Activated CD4-positive, alpha-beta T cell treated with anti-CD3 and anti-CD28 coated beads, Interleukin-2, Interleukin-6, amounts not matched to agents 100 ng/mL and 50 ng/mL, durations not matched to agents 16 hours and 8 hours (primary cell): ENCODE results near the gene CNTFR.

Source experiments
- DNase-seq: peaks from one replicate; pipeline ENCODE4 v3.0.0-alpha.2; 2020

The CNTFR gene

DNA sequence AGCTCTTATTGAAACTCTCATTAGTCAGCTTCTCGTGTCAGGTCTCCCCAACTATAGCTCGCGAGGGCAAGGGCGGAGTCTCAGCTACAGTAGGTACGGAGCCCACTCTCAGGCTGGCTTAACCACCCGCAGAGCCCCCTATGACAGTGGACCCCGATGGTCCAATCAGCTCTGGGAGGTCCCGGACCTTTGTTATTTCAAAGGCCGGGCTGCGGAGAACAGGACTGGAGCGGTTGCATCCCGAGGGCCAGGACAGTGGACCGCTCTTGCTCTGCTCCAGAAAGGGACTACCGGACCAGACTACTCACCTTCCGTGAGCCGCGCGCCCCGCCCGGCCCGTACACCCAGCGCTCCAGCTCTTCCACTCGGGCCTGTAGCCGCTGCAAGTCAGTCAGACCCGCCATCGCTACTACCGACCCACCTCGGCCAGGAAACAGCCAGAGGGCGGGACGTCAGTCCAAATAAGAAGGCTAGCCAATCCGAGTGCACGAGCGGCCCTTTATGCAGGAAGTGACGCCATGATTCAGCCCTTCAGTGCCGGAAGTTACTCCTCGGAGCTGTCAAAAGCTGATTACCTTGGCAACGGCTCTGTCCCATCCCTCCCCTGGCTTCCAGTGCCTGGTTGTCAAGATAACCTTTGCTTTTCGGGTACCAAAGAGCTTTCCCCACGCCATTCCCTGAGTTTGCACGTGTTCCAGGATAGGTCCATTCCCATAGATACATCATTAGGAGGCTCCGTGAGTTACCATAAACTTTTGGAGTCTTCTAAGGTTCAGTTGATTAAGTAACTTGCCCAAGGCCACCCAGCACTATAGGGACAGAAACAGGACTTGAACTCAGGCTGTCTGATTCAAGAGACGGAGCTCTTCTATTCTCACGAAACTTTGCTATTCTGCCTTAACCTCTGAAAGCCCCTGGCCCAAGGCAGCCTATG, 30.8 kb upstream of the CNTFR start, which contains the start of gene DCTN3:
Gene DCTN3, minus strand, starts transcription at position 435 of the 934 bp plus-strand sequence. Its CDS starts 31 bp downstream, at position 404.
- peak; percentile 96 for DNase-seq

DNA sequence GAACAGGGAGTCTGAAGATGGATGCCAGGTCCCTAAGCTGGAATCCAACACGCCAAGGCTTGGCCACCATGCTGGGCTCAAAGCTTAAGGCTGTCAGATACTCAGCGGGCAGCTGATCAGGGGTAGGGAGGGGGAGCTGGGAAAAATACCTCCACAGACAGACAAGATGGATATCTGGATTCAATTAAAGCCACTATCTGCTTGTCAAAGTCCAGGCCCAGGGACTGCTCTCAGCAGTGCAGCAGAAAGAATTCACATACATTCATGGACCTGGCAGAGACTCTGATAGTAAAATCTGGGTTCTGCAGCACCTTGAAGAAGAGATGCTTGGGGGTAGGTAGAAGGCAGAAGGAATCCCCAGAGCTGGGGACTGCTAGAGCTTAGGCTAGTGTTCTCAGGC, 25.6 kb upstream of the CNTFR start:
- no peak for DNase-seq

DNA sequence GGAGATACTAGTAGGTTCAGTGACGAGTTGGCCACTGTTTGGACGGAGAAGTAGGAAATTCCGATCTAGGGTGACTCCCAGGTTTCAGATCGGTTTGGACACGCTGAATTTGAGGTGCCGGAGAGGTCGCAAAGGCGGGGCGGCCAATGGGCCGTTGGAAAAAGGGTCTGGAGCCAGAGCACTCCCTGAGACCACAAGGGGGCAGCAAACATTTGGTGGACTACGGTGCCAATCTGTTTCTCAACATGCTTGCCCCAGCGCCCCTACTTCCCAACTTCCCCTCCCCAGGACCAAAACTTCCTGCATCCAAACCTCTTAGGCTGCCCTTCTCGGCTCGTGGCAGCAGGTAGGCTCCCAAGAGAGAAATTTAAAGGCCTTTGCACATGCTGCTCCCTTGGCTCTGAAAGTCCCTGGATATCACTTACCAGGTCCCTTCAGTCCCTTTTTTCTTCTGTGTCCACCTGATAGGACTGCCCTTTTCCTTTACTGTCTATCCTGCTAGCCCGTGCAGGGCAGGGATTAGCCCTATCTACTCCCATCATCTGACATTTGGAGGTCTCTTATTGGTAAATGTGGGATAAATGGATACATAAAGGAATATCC, 23.4 kb upstream of the CNTFR start:
- DNase-seq = peak; percentile 87

DNA sequence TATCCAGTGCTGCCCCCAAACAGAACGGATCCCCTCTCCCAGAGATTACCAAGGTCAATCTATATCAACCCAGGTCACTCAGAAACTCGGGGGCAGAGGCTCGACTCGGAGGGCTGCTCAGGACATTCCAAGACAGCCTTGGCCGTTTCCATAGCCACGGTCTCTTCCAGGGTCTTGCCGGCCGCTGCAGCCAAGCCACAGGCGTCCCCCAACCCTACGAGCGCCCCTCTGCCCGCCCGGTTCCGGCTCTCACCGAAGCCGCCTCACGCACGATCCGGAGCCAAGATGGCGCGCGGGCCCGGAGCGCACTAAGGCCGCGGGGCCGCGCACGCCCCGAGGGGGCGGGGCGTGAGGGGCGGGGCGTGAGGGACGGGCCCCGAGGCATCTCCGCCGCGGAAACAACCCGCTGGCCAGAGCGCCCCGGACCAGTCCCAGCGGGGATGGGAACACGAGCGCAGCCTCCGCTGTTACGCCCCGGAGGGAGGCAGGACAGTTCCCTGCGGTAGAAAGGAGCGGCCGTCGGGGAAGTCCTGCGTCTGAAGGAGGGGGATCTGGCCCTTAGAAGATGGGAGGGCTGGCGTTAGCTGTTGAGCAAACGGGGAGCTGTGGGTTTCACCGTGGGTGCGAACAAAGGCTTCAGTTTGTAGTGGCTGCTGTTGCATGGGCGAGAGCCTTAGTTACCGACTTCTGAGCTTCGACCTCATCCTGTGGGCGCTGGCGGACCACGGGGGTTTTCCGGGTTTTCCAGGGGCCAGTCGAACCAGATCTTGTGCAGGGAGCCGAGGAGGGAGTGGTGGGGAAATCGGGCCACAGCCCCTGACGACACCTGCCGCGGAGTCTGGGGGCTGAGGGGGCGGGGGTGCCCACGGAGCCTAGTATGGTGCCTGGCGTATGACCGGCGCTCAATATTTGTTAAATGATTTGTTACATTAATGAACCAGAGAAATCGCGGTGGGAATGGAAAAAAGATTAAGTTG, 22.6 kb upstream of the CNTFR start, which contains the start of gene RPP25L:
Gene RPP25L, minus strand, starts transcription at position 287 of the 977 bp plus-strand sequence. CDS start 801 bp downstream, outside the sequence.
- DNase-seq = peak; percentile 90

DNA sequence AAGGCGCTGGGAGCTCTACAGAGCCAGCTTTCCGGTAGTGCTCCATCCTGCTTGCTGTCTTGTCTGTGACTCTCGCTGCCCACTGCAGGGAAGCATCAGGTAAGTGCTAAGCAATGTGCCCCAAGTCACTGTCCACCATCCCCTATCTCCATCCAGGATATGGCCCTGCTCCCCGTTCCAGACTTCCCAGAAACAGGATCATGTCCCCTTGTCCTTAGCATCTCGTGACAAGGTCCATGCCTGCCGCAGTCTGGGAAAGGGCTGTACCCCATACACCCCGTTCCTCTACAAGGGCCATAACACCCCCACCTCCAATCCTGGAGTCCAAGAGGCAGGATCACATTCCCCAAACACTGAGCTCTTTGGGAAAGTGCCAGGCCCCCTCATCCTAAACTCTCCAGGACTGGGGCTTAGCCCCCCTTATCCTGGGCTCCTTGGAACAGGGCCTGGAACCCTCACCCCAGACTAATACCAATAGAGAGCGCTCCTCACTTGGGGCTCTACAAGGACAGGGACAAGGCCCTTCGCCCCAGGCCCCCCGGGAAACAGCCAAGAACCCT, 21.8 kb upstream of the CNTFR start:
- no peak for DNase-seq

DNA sequence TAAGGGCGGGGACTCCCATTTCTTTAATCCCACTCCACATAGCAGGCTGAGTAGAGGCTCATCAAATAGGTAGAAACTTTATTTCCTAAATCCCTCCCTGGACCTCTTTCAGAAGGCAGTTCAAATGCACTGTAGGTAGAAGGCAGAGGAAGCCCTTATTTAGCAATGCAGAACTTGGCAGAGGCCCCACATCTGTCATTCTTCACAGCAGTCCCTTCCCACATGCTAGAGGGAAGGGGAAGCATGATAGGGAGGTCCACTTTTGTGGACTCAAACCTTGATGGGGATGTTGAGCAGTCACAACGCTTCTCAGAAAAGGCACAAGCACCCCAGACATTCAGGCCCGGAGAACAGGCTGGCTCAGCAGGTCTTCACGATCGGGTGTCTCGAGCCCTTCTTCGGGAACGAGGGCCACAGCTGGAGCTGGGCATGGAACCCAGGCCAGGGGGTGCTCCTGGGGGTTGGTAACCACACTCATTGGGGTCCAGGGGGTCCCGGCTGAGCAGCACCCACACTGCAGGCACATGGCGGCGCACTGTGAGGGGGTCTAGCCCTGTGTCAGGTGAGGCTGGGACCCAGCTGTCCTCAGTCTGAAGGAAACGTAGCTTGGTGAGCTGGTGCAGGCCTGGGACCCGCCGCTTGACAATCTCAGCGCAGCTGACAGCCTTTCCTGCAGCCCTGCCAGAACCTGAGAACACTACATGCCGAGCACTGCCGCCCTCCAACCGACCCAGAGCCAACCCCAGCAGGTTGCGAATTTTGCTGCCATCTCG, 21.1 kb upstream of the CNTFR start:
- DNase-seq = no peak

DNA sequence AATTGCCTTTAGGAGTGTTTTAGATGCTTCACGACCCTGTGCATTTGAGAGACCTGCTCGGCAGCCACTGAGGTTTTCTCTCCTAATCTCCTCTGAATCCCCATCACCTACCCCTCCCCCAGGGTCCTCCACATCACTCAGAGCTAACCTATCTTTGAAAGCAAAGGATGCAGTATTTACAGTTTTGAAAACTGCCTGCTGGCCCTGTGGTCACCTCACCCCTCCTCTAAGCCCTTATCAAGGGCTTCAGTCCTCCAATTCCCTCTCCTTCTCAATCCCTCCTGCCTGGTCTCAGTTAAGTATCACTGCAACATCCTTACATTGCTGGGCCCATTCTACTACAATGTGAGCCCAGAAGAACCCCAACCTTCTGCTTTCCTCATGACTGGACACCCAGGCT, 17.8 kb upstream of the CNTFR start:
- no peak for DNase-seq

DNA sequence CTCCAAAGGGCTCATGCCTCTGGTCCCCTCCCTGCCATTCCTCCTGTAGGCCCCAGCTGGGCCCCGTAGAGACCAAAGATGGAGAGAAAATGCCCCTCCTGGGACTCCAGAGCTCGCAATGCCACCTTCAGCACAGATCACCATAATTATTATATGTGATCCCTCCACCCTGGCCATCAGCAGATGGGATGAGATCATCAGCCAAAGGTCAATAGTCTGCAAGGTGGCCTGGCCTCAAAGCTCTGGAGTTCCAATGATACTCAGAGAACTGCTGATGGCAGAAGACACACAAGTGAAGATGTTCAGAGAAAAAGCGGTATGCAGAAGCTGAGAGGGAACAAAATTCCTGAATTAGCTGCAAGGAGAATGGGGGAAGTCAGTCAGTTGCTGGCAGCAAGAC, 17.4 kb upstream of the CNTFR start:
- DNase-seq = no peak

DNA sequence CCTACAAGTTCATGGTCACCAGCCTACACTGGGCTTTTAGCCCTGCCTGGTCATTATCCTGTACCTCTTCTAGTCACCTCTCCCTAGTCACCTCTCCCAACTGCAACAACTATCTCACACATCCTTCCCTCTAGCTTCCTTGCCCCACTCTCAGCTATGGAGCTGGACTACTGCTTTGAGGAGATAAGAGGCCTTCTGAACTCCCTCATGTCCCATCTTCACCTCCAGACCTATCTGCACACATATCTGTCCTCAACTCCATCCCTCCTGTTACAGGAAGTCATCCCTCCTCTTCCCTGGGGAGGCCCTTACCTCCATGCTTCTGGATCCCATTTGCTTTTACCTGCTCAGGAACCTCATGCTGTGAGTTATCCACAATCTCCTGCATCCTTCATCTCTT, 16.7 kb upstream of the CNTFR start:
- no peak for DNase-seq

DNA sequence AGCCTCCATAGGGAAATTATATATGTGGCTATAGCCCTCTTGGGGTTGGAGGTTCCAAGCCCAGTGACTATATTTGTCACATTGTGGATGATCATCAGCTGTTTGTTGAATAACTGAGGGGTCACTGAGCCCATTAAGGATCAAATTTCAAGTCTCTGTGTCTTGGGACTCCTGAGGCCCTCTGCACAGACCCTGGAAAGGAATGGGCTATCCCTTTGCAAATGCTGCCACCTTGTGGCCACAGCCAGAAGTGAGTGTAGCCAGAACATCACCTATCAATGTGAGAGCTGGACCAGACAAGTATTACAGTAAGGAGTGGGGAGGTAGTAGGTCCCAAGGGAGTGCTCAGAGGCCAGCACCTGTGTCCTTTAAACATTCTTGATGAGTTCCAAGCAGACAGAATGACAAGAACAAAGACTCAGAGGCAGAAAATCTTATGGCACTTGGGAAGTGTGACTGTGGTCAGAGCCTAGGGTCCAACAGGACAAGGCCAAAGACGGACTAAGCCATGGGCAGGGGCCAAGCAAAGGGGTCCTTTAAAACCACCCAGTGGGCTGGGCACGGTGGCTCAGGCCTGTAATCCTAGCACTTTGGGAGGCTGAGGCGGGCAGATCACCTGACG, 14.2 kb upstream of the CNTFR start:
- peak; percentile 87 for DNase-seq

DNA sequence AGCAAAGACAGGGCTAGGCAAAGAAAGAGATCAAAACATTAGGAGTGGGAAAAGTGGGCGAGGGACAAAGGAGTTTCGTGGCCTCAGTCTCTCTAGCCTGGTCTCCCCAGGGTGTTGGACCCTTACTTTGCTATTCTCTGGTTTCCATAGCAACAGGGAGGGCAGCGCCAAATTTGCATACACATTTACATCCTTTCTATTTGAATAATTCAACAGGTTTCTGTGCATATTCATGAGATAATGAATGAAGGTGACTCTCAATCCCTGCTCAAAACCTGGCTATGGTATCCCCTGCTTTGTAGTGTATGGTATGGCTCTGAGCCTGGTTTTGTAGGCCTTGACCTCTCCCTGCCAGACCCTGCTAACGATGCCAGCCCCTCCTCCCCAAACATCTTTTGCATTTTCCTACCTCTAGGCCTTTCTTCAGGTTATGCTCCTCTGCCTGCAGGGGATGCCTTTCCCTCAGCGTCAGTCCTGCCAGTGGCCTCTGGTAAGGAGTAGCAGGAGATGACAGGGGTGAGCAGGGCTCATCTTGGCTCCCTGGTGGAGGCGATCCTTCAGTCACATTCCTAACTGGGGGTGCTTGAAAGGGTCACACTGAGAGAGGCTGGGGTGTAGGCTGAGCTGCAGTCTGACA, 12.5 kb upstream of the CNTFR start:
- DNase-seq = no peak

DNA sequence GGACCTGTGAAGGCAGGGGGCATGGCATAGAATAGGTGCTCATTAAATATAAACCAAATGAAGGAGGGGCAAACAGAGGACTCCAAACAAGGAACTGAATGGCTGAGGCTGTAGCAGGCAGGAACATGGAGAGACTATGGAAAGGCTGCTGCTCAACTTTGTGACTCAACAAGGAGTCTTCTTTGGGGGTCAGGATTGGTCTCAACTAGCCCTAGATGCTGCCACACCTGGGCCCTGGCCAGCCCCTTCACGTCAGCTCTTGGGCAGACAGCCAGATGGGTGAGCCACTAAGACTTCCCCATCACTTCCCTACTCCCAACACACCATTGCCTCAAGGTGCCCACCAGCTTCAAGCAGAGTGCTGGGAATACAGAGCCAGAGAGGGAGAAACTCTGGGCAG, 11.4 kb upstream of the CNTFR start:
- no peak for DNase-seq

DNA sequence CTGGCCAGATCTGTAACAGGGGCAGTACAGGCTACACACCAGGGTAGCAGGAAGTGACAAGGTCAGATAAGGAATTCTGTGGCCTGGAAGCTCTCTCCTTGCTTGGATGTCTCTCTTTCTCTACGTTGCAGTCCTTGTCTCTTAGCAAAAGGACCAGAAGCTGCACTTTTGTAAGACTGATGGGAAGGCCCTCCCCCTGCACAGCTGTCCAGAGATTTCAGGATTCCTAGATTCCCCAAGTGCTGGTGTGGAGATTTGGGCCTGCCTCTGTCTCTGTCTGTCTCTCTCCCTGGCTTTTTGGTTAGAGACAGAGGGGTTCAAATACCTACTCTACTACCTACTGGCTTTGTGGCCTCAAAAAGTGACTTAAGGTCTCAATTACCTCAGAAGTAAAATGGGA, 10.0 kb upstream of the CNTFR start:
- no peak for DNase-seq

DNA sequence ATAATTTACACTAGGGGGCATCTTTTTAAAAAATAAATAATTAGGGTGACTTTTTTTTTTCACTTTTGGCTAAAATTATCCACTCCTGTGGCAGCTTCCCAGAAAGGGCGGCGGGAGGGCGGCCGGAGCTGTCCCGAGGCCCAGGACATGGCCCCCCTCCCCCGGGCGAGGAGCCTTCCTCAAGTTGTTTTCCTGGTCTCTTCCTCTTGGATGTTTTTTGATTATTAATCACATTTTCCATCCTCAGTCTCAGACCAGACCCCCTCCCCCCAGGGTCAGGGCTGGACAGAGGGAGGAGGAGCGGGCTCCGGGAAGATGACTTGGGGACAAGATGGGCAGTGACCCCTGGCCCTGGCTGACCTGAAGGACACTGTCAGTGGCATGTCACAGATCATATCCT, 4.7 kb upstream of the CNTFR start:
- DNase-seq = no peak

DNA sequence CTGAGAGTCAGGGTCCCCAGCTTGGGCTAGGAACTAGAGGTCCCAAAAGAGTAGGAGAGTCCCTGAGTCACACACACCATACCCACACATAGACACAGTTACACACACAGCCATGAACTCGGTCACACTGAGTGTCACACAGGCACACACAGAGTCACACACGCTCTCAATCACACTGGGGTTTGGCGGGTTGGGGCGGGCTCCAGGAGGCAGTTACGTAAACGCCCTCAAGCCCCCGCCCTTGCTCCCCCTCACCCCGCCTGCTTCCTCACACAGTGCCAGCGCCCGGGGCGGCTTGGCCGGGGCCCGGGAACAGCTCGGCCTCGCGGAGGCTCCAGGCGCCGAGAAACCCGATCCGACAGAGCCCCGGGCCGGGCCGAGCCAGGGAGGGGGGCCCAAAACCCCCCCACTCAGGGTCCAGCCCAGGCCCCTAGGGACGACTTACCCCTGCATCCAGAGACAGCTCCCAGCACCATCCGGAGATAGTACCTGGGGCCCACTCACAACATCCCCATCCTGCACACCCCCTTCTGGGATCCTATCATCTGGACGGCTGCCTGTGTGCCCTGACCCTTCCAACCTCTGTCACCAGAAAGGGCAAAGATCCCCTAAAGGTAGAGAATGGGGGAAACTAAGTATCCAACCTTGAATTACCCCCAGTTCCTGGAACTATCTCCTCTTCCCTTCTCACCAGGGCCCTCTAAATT, 3.5 kb upstream of the CNTFR start:
- no peak for DNase-seq

DNA sequence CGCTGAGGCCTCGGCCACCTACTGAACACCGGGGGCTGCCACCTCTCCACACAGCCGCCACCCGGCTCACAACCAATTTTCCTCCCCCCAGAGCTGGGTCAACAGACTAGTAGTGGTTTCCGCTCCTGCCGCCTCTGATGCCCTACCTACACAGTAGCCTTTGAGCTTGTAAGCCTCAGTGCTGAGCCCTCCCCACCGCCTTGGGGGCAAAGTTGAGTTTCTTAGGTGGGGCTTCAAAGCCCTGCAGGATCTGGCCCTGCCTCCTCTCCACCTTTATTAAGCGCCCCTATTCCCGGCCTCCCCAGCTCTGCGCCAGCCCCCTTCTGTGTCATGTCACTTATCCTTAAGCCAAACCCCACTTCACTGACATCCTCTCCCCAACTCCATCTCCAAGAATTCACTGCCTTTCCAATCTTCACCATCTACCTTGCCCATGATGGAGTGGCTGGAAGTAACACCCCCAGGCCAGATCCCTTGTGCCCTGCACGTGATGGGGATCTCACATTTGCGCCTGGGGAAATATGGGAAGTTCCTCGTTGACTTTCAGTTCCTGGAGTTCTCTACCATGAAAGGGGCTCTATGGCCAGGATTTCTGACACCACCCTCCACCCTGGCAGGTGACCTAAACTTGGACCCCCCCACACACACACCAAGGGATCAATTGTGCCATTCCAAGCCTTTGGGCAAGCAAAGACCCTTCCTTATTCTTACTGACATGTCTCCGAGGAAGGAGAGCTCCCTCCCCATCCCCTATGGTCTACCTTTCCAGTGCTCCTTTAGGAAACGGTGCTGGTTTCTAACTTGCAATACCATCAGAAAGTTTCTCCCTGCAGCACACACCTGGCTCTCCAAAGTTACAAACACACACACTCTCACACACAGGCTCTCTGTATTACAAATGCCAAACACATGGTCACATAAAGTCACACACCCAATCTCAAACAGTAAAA, 2.7 kb upstream of the CNTFR start:
- no peak for DNase-seq

DNA sequence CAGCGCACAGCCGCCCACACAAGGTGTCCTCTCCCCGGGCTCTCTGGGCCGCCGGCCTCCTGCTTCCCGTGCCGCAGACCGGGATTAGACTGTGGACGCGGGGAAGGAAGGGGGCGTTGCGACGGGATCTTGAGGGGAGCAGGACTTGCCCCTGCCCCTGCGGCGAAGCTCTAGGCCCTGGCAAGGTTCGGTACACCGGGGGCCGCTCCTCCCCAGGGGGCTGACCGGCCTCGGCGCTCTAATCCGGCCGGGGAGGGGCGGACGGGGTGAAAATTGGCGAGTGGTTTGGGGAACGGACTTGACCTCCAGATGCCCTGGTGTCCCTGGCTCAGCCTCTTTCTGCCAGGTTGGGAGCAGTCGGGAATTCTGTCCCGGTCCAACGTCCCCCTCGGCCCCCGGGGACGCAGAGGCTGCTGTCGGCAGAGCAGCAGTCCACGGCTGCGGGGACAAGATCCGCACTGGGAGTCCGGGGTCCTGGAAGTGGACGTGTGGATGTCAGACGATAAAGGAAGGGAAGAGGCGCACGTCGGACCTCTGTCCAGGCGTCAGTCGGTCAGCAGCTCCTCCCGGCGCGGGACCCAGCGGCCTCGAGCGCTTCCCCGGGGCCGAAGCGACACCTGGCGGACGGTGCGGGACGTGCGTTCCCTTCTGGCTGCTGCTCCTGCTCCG, 1.9 kb upstream of the CNTFR start:
- DNase-seq = peak; percentile 82
